ENCODE measurements around the gene GBX1.

The GBX1 gene

DNA sequence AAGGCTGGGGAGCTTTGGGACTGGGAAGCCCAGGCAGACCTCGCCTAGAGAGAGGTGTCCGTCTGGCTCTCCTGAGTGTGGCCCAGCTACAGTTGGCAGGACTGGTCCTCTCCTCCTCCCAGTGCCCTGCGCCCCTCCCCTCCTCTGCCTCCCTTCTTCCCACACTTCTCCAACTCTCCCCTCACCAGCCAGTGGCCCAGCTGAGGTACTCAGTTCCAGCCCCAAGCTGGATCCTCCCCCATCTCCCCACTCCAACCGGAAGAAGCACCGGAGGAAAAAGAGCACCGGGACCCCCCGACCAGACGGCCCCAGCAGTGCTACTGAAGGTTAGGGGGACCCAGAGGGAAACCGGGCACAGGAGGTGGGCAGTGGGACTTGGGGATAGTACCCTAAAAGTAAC, 27.7 kb downstream of the GBX1 start:
- no peak overlapping the region for H3K4me3 ChIP-seq (replicated peaks; ENCODE audit: low read depth, low read length)
- no peak for DNase-seq (ENCODE audit: low read depth)
- no peak for TF ChIP-seq CTCF (IDR thresholded peaks at IDR 0.05; ENCODE audit: low read length, missing control alignments)

DNA sequence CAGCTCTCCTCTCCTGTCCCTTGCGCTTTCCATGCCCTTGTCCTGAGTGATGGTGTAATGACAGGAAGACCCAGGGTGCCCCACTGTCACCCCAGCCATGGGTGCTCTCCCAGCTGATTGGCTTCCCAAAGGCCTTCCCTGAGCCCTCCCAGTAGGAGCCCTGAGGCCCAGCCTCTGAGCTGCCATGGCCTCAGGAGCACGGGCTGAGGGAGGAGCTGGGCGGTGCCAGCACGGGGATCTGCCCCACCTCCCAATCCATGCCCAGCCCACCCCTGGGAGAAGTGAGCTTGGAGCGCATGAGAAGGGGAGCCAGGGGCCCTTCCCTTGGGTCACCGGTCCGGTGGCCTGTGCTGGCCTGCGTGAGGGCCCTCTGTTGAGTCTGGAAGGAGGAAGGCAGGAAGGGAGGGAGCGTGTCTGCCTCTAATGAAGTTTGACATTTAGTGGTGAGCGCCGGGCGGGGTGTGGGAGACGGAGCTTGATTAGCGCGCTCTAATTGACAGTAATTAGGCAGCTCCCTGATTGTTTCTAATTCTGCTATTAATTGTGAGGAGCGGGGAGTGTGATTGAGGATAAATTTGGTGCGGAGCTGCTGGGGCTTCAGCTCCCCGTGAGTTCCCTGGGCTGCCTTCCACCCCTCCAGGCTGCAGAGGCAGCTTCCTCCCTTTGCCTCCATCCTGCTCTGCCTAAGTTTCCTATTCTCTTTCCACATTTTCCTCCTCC, 28.3 kb downstream of the GBX1 start:
- H3K4me3 ChIP-seq (replicated peaks; ENCODE audit: low read depth, low read length): no peak overlapping the region
- TF ChIP-seq CTCF (IDR thresholded peaks at IDR 0.05; ENCODE audit: low read length, missing control alignments): no peak
- no peak for DNase-seq (ENCODE audit: low read depth)

- no peak for TF ChIP-seq CTCF (IDR thresholded peaks at IDR 0.05; ENCODE audit: low read length, missing control alignments)
- no peak overlapping the region for H3K4me3 ChIP-seq (replicated peaks; ENCODE audit: low read depth, low read length)
- no peak for DNase-seq (ENCODE audit: low read depth)
Measured at GRCh38 chr7:151138153-151138851, 29.2 kb downstream of the GBX1 start.

- no peak for DNase-seq (ENCODE audit: low read depth)
- TF ChIP-seq CTCF (IDR thresholded peaks at IDR 0.05; ENCODE audit: low read length, missing control alignments): no peak
- H3K4me3 ChIP-seq (replicated peaks; ENCODE audit: low read depth, low read length): no peak overlapping the region
Measured at GRCh38 chr7:151137791-151138152, 29.7 kb downstream of the GBX1 start.

- no peak for TF ChIP-seq CTCF (IDR thresholded peaks at IDR 0.05; ENCODE audit: low read length, missing control alignments)
- no peak overlapping the region for H3K4me3 ChIP-seq (replicated peaks; ENCODE audit: low read depth, low read length)
Measured at GRCh38 chr7:151137076-151137675, 30.3 kb downstream of the GBX1 start.

GRCh38 chr7:151135866-151136843, 31.3 kb downstream of the GBX1 start:
- TF ChIP-seq CTCF (IDR thresholded peaks at IDR 0.05; ENCODE audit: low read length, missing control alignments): no peak
- H3K4me3 ChIP-seq (replicated peaks; ENCODE audit: low read depth, low read length): no peak overlapping the region
- no peak for DNase-seq (ENCODE audit: low read depth)

More at GRCh38 chr7:151137076-151137675, 30.3 kb downstream of the GBX1 start:
- no peak for DNase-seq (ENCODE audit: low read depth)
